Measurements from ENCODE around the gene TRAPPC4.

- TF ChIP-seq ELF4 (IDR thresholded peaks at IDR 0.05) (no peak), FOXA1 (IDR thresholded peaks at IDR 0.05) (no peak), ZNF384 (IDR thresholded peaks at IDR 0.05) (no peak), FOXM1 (IDR thresholded peaks at IDR 0.05; ENCODE audit: borderline replicate concordance) (no peak), FOXK2 (IDR thresholded peaks at IDR 0.05) (no peak), NFRKB (IDR thresholded peaks at IDR 0.05) (no peak), L3MBTL2 (conservative IDR thresholded peaks at IDR 0.05) (no peak), TARDBP (IDR thresholded peaks at IDR 0.05) (no peak), SP1 (IDR thresholded peaks at IDR 0.05) (no peak)
These were observed 37.3 kb downstream of the TRAPPC4 start for GRCh38 chr11:119055901-119056300.
